Adipocyte (in vitro differentiated cells): Measurements from ENCODE around the gene SLC39A3.
A peak's percentile ranks its signal among the peaks of the same experiment; 100 is the strongest.

ENCODE experiments used
- DNase-seq: peaks from one replicate; pipeline ENCODE4 v3.0.0-alpha.2; 2015; ENCODE audit warnings: low read depth
- H3K27me3 ChIP-seq: replicated peaks from 2 replicates; pipeline ENCODE4 v1.7.0; 2013; ENCODE audit warnings: mild to moderate bottlenecking, low read length, moderate library complexity; ENCODE audit not compliant: control insufficient read depth, insufficient read depth
- H3K36me3 ChIP-seq: 2 replicates; pipeline ENCODE4 v1.7.0; 2013; ENCODE audit warnings: low read length, mild to moderate bottlenecking, moderate library complexity; ENCODE audit not compliant: control insufficient read depth, insufficient read depth, severe bottlenecking
- H3K4me1 ChIP-seq: 2 replicates; pipeline ENCODE4 v1.7.0; 2013; ENCODE audit warnings: mild to moderate bottlenecking, low read length, moderate library complexity; ENCODE audit not compliant: control insufficient read depth, insufficient read depth
- H3K4me3 ChIP-seq: 2 replicates; pipeline ENCODE4 v1.7.0; 2013; ENCODE audit warnings: mild to moderate bottlenecking, low read length, moderate library complexity
- H3K9ac ChIP-seq: 2 replicates; pipeline ENCODE4 v1.7.0; 2013; ENCODE audit warnings: mild to moderate bottlenecking, low read length, moderate library complexity
- H3K9me3 ChIP-seq: 2 replicates; pipeline ENCODE4 v1.7.0; 2013; ENCODE audit warnings: mild to moderate bottlenecking, low read length, moderate library complexity; ENCODE audit not compliant: control insufficient read depth

SLC39A3 gene

GRCh38 chr19:2775556-2776430, 36.0 kb upstream of the SLC39A3 start:
- H3K9ac ChIP-seq, result no peak overlapping the region
- no peaks in the 10 kb centered on the region for H3K27me3 ChIP-seq
- H3K36me3 ChIP-seq, result peaks cover 4% of the 10 kb centered on the region
- no peaks in the 10 kb centered on the region for H3K9me3 ChIP-seq
- peak; percentile 2 for DNase-seq
- peaks cover 40% of the 10 kb centered on the region for H3K4me1 ChIP-seq
- H3K4me3 ChIP-seq, result no peak overlapping the region

- DNase-seq, result no peak
- H3K9ac ChIP-seq, result no peak overlapping the region
- H3K4me3 ChIP-seq, result no peak overlapping the region
- no peaks in the 10 kb centered on the region for H3K27me3 ChIP-seq
- no peaks in the 10 kb centered on the region for H3K9me3 ChIP-seq
- H3K36me3 ChIP-seq, result peaks cover 4% of the 10 kb centered on the region
- H3K4me1 ChIP-seq, result peaks cover 39% of the 10 kb centered on the region
Observed at GRCh38 chr19:2774953-2775555, 35.2 kb upstream of the SLC39A3 start.

- Histone ChIP-seq H3K9me3 (no peaks in the 10 kb centered on the region), H3K4me3 (no peak overlapping the region), H3K27me3 (no peaks in the 10 kb centered on the region), H3K4me1 (peaks cover 36% of the 10 kb centered on the region), H3K36me3 (peaks cover 4% of the 10 kb centered on the region), H3K9ac (no peak overlapping the region)
- DNase-seq, result no peak
Observed at GRCh38 chr19:2774083-2774679, 34.4 kb upstream of the SLC39A3 start.

GRCh38 chr19:2771786-2772674, 32.2 kb upstream of the SLC39A3 start:
- Histone ChIP-seq H3K4me3 (no peak overlapping the region), H3K4me1 (peaks cover 28% of the 10 kb centered on the region)
- DNase-seq, result no peak

GRCh38 chr19:2770055-2771013, 30.5 kb upstream of the SLC39A3 start:
- no peak for DNase-seq
- H3K27me3 ChIP-seq, result no peaks in the 10 kb centered on the region

More at GRCh38 chr19:2771786-2772674, 32.2 kb upstream of the SLC39A3 start:
- H3K9me3 ChIP-seq, result no peaks in the 10 kb centered on the region
- H3K36me3 ChIP-seq, result peaks cover 14% of the 10 kb centered on the region
- H3K9ac ChIP-seq, result peak overlapping the region; percentile 25
- no peaks in the 10 kb centered on the region for H3K27me3 ChIP-seq

GRCh38 chr19:2769218-2769617, 29.4 kb upstream of the SLC39A3 start:
- Histone ChIP-seq H3K9me3 (no peaks in the 10 kb centered on the region), H3K9ac (no peak overlapping the region), H3K4me3 (no peak overlapping the region), H3K4me1 (peaks cover 16% of the 10 kb centered on the region), H3K36me3 (peaks cover 40% of the 10 kb centered on the region), H3K27me3 (no peaks in the 10 kb centered on the region)
- no peak for DNase-seq

More at GRCh38 chr19:2770055-2771013, 30.5 kb upstream of the SLC39A3 start:
- Histone ChIP-seq H3K4me3 (no peak overlapping the region), H3K9ac (no peak overlapping the region), H3K4me1 (peaks cover 21% of the 10 kb centered on the region), H3K9me3 (no peaks in the 10 kb centered on the region), H3K36me3 (peaks cover 30% of the 10 kb centered on the region)

GRCh38 chr19:2768365-2769132, 28.7 kb upstream of the SLC39A3 start:
- no peak overlapping the region for H3K9ac ChIP-seq
- no peak for DNase-seq
- H3K4me1 ChIP-seq, result peaks cover 16% of the 10 kb centered on the region
- H3K27me3 ChIP-seq, result no peaks in the 10 kb centered on the region
- H3K9me3 ChIP-seq, result no peaks in the 10 kb centered on the region
- no peak overlapping the region for H3K4me3 ChIP-seq
- H3K36me3 ChIP-seq, result peaks cover 46% of the 10 kb centered on the region

- Histone ChIP-seq H3K27me3 (no peaks in the 10 kb centered on the region), H3K36me3 (peaks cover 52% of the 10 kb centered on the region)
Observed at GRCh38 chr19:2767688-2768087, 27.9 kb upstream of the SLC39A3 start.

GRCh38 chr19:2766594-2767372, 27.0 kb upstream of the SLC39A3 start:
- Histone ChIP-seq H3K4me1 (peaks cover 11% of the 10 kb centered on the region), H3K36me3 (peaks cover 62% of the 10 kb centered on the region), H3K4me3 (no peak overlapping the region), H3K27me3 (no peaks in the 10 kb centered on the region), H3K9me3 (no peaks in the 10 kb centered on the region), H3K9ac (no peak overlapping the region)
- no peak for DNase-seq

More at GRCh38 chr19:2767688-2768087, 27.9 kb upstream of the SLC39A3 start:
- Histone ChIP-seq H3K4me1 (peaks cover 16% of the 10 kb centered on the region), H3K9ac (no peak overlapping the region), H3K9me3 (no peaks in the 10 kb centered on the region), H3K4me3 (no peak overlapping the region)
- no peak for DNase-seq
